Left lung (tissue), 10 donors: ENCODE measurements around the gene KIF5C. TPM values are rescaled to one million over a fixed set of nuclear protein-coding genes. Genes with fewer than 3 reads are reported as not detected.
A peak's percentile ranks its signal among the peaks of the same experiment; 100 is the strongest.

Source experiments
- ATAC-seq: fragments of 200-7000 bp; cut with Tn5 transposase; one replicate; pipeline ENCODE4 v1.9.1; 2020; ENCODE audit warnings: moderate library complexity
- DNase-seq, 4 donors: peaks; one replicate each; pipeline ENCODE4 v3.0.0-alpha.2; 2013 to 2020
- H3K27ac ChIP-seq, 2 donors: fragments of 200-600 bp; sonication (generic) in 1 of 2; one replicate each; pipeline versions ENCODE4 v1.5.0 to v1.8.0; 2020 to 2021
- H3K27me3 ChIP-seq, 2 donors: fragments of 200-600 bp; sonication (generic) in 1 of 2; one replicate each; pipeline versions ENCODE4 v1.5.0 to v1.8.0; 2020 to 2021
- H3K36me3 ChIP-seq, 2 donors: fragments of 200-600 bp; sonication (generic) in 1 of 2; one replicate each; pipeline versions ENCODE4 v1.5.0 to v1.8.0; 2020 to 2021
- H3K4me1 ChIP-seq, 2 donors: fragments of 200-600 bp; one replicate each; pipeline ENCODE4 v1.8.0; 2021
- H3K4me3 ChIP-seq, 2 donors: fragments of 200-600 bp; sonication (generic) in 1 of 2; one replicate each; pipeline versions ENCODE4 v1.5.0 to v1.8.0; 2020 to 2021; ENCODE audit warnings: mild to moderate bottlenecking in 1 of 2
- H3K9me3 ChIP-seq, 2 donors: fragments of 200-600 bp; sonication (generic) in 1 of 2; one replicate each; pipeline versions ENCODE4 v1.5.0 to v1.8.0; 2020 to 2021
- CTCF ChIP-seq, 2 donors: fragments of 200-600 bp; sonication (generic) in 1 of 2; IDR thresholded peaks; one replicate each; pipeline versions ENCODE4 v1.5.0 to v1.8.0; 2021; ENCODE audit warnings: antibody characterized with exemption in 2 of 2
- intact Hi-C, 2 donors: fragments of 100-400 bp; cut with DNase I; formaldehyde crosslinking; loops; one replicate each; pipeline versions ENCODE4 v1.11.2 to v1.14.2; 2022
- polyA plus RNA-seq, 6 donors: library from polyadenylated mRNA; unstranded; fragments of 120-200 nt; gene quantifications; one replicate each; pipeline ENCODE4 v1.2.1, GENCODE V29; 2013; ENCODE audit not compliant: insufficient read length in 6 of 6
- total RNA-seq, 2 donors: library from RNA; stranded (reverse); fragmentation: NEBNext Ultra II Directional; extraction: Animal tissue kit (Norgen Biotek cat#: 25700); gene quantifications; one replicate each; pipeline ENCODE4 v1.2.1, GENCODE V29; 2021
- donor health status: DM: no; HTN: yes; CAD: no.
- donor health status: DM: no; HTN: no; CAD: no.

Gene KIF5C
- total and polyA plus RNA-seq, 8 donors: 0.92 to 27.4 (median 20.3) TPM

DNA sequence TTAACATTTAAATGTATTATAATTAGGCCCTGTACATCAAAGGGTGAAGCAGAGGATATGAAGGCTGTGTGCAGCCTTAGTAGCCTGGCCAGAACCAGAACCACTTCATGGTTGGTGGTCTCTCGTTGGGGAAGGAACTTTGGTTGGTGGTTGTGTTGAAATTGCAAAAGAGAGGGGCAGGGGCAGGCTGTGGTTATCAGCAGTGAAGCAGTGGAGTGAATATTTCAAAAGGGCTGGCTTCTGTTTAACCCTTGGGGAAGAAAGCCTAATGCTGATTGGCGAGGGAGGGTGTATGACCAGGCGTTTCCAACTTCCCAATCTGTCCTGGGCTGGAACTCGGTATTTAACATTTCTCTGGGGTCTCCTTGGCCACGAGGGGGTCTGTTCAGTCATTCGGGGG, 112.3 kb downstream of the KIF5C start:
- H3K27me3 ChIP-seq: no peaks in the 10 kb centered on the region
- H3K27ac ChIP-seq: no peak overlapping the region
- ATAC-seq (no peak), DNase-seq (no peak)
- H3K4me3 ChIP-seq: no peak overlapping the region
- intact Hi-C loops: loop anchor here in 1 of 2 donors (10.0 kb wide), 1 partner anchor 342 kb away; the partner anchor contains the start of gene EPC2
- H3K36me3 ChIP-seq: no peaks in the 10 kb centered on the region
- no peaks in the 10 kb centered on the region for H3K9me3 ChIP-seq
- H3K4me1 ChIP-seq: no peaks in the 10 kb centered on the region
- no peak for TF ChIP-seq CTCF (IDR thresholded peaks at IDR 0.05)

GRCh38 chr2:148988337-148988736, 113.3 kb downstream of the KIF5C start:
- H3K9me3 ChIP-seq: no peaks in the 10 kb centered on the region
- TF ChIP-seq CTCF (IDR thresholded peaks at IDR 0.05): no peak
- no peak for ATAC-seq
- H3K4me3 ChIP-seq: no peak overlapping the region
- no peaks in the 10 kb centered on the region for H3K4me1 ChIP-seq
- no peaks in the 10 kb centered on the region for H3K36me3 ChIP-seq
- intact Hi-C loops: loop anchor here in 1 of 2 donors (10.0 kb wide), 1 partner anchor 344 kb away; the partner anchor contains the start of gene EPC2
- DNase-seq: no peak
- no peaks in the 10 kb centered on the region for H3K27me3 ChIP-seq
- H3K27ac ChIP-seq: no peak overlapping the region

DNA sequence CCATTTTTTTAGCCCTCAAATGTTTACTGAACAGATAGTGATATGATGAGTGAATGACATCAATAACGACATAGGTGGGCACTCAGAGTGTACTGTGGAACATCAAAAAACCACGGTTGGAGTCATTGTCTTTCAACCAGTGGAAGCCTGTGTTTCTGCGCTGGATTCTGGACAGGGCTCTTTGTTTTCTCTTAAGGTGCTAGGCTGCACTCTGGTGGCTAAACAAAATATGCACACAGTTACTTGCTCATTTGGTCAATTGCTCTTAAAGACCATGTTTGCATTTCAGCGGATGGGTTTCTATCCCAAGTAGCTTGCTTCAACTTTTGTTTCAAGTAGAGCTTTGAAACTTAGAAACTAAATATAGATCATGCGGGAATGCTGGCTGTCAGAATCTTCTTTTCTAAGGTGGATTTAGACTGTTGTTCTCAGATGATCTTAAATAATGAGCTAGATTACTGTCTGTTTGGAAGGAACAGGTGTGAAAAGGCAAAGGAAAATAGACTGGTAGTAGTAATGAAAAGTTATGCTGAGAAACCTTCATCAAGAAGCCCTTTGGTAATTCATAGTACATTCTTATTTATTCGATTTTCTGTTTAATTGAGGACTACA, 115.0 kb downstream of the KIF5C start:
- Histone ChIP-seq H3K9me3 (no peaks in the 10 kb centered on the region), H3K36me3 (no peaks in the 10 kb centered on the region), H3K27me3 (no peaks in the 10 kb centered on the region), H3K27ac (no peak overlapping the region), H3K4me3 (no peak overlapping the region), H3K4me1 (no peaks in the 10 kb centered on the region)
- intact Hi-C loops: loop anchor here in 1 of 2 donors (10.0 kb wide), 1 partner anchor 345 kb away; the partner anchor contains the start of gene EPC2
- ATAC-seq: peak; percentile 96
- TF ChIP-seq CTCF (IDR thresholded peaks at IDR 0.05): peak; percentile 46 to 50
- DNase-seq: peak in 2 of 4 donors; percentile 72 to 88

- intact Hi-C loops: no loop called here
- Histone ChIP-seq H3K27me3 (no peaks in the 10 kb centered on the region), H3K27ac (no peak overlapping the region), H3K4me3 (no peak overlapping the region), H3K9me3 (no peaks in the 10 kb centered on the region), H3K4me1 (no peaks in the 10 kb centered on the region), H3K36me3 (no peaks in the 10 kb centered on the region)
- DNase-seq (no peak), ATAC-seq (no peak)
- TF ChIP-seq CTCF (IDR thresholded peaks at IDR 0.05): no peak
Observed at GRCh38 chr2:148990968-148991367, 115.9 kb downstream of the KIF5C start.

DNA sequence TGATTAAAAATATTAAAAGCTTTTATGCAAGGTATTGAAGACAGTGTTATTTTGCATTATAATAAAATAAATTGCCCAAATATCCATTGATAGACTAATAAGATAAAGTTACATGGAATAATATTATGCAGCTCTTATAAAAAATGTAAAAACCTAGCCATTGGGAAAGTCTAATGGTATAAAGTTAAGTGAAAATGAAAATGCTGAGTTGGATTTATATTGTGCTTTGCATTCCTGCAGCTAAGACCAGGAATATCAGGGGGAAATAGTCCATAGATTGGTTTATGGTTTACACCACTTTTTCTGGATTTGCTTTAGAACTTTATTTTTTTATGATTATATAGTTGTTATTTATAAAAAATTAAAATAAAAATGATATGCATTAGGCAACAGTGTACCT, 117.4 kb downstream of the KIF5C start:
- intact Hi-C loops: no loop called here
- ATAC-seq (no peak), DNase-seq (no peak)
- Histone ChIP-seq H3K27ac (no peak overlapping the region), H3K9me3 (no peaks in the 10 kb centered on the region), H3K36me3 (no peaks in the 10 kb centered on the region), H3K4me3 (no peak overlapping the region), H3K4me1 (no peaks in the 10 kb centered on the region), H3K27me3 (no peaks in the 10 kb centered on the region)
- no peak for TF ChIP-seq CTCF (IDR thresholded peaks at IDR 0.05)
